AG04450 (cell line): ENCODE results near the gene PRDM7. TPM values are rescaled to one million over a fixed set of nuclear protein-coding genes. Genes with fewer than 3 reads are reported as not detected.

Experiments used
- CTCF ChIA-PET: fragments of 300-600, 350-600 bp; formaldehyde crosslinking; extraction: SDS; loops from one replicate; lab custom pipeline; 2022; ENCODE audit warnings: antibody characterized with exemption, inconsistent platforms; lab: Charles Lee
- POLR2A ChIA-PET: fragments of 350-600 bp; formaldehyde crosslinking; extraction: SDS; loops from one replicate; lab custom pipeline; 2021; ENCODE audit warnings: antibody characterized with exemption, inconsistent platforms; lab: Yijun Ruan, JAX
- DNase-seq: peaks from one replicate; pipeline ENCODE4 v3.0.0-alpha.2; 2011; ENCODE audit warnings: low read depth, low spot score
- H3K27ac ChIP-seq: one replicate; pipeline ENCODE4 v1.5.1; 2012; ENCODE audit warnings: low read depth, low read length, control low read depth
- H3K27me3 ChIP-seq: one replicate; pipeline ENCODE4 v1.6.0; 2012; ENCODE audit warnings: low read length; ENCODE audit not compliant: control insufficient read depth, insufficient read depth
- H3K4me3 ChIP-seq: 2 replicates; pipeline ENCODE4 v1.5.1; 2011; ENCODE audit warnings: mild to moderate bottlenecking, low read depth, low read length, control low read depth
- H3K9me3 ChIP-seq: 2 replicates; pipeline ENCODE4 v1.5.1; 2012; ENCODE audit warnings: low read length; ENCODE audit not compliant: control insufficient read depth, insufficient read depth
- CTCF ChIP-seq: IDR thresholded peaks from 2 replicates; pipeline ENCODE4 v1.5.1; 2011; ENCODE audit warnings: low read depth, low read length, control low read depth, inconsistent platforms
- polyA plus RNA-seq: library from polyadenylated mRNA; depleted of rRNA; stranded (reverse); fragments of >200 nt; gene quantifications from 2 replicates; pipeline ENCODE4 v1.2.3, GENCODE V29; 2011

The PRDM7 gene
- polyA plus RNA-seq, 1 experiment, result not detected

- Histone ChIP-seq H3K27ac (no peak overlapping the region), H3K9me3 (peaks cover 11% of the 10 kb centered on the region), H3K4me3 (no peak overlapping the region), H3K27me3 (peaks cover 2% of the 10 kb centered on the region)
- ChIA-PET CTCF (no interaction called here), POLR2A (no interaction called here)
- TF ChIP-seq CTCF, result no peak
- DNase-seq, result no peak
These were observed 22.6 kb downstream of the PRDM7 start for GRCh38 chr16:90054554-90054953.

- H3K27me3 ChIP-seq, result peaks cover 2% of the 10 kb centered on the region
- ChIA-PET CTCF (no interaction called here), POLR2A (no interaction called here)
- no peak for DNase-seq
- H3K27ac ChIP-seq, result no peak overlapping the region
- peaks cover 11% of the 10 kb centered on the region for H3K9me3 ChIP-seq
- no peak for TF ChIP-seq CTCF
- no peak overlapping the region for H3K4me3 ChIP-seq
These were observed 23.1 kb downstream of the PRDM7 start for GRCh38 chr16:90053902-90054500.

GRCh38 chr16:90050969-90051368 lies 26.2 kb downstream of the PRDM7 start:
- Histone ChIP-seq H3K27me3 (peaks cover 2% of the 10 kb centered on the region), H3K9me3 (peaks cover 11% of the 10 kb centered on the region), H3K4me3 (no peak overlapping the region), H3K27ac (no peak overlapping the region)
- DNase-seq, result no peak
- CTCF ChIA-PET, result no interaction called here
- POLR2A ChIA-PET, result no interaction called here
- no peak for TF ChIP-seq CTCF

GRCh38 chr16:90048737-90049330 lies 28.3 kb downstream of the PRDM7 start:
- no peaks in the 10 kb centered on the region for H3K27me3 ChIP-seq
- no peak for DNase-seq
- CTCF ChIA-PET, result no interaction called here
- POLR2A ChIA-PET, result no interaction called here
- H3K27ac ChIP-seq, result no peak overlapping the region
- H3K9me3 ChIP-seq, result no peaks in the 10 kb centered on the region; the same call in none of the 2 replicates
- no peak for TF ChIP-seq CTCF
- no peak overlapping the region for H3K4me3 ChIP-seq

- TF ChIP-seq CTCF, result no peak
- Histone ChIP-seq H3K4me3 (no peak overlapping the region), H3K27me3 (no peaks in the 10 kb centered on the region), H3K9me3 (no peaks in the 10 kb centered on the region; the same call in 1 of the 2 replicates), H3K27ac (no peak overlapping the region)
- DNase-seq, result no peak
- ChIA-PET POLR2A (no interaction called here), CTCF (no interaction called here)
These were observed 28.8 kb downstream of the PRDM7 start for GRCh38 chr16:90048347-90048722.
